Esophagus (tissue), 2 donors: ENCODE data around the gene DCXR. TPM values are rescaled to one million over a fixed set of nuclear protein-coding genes. Genes with fewer than 3 reads are reported as not detected.

ENCODE experiments used
- H3K27ac ChIP-seq, 2 donors: one replicate each; pipeline ENCODE4 v1.5.1; 2013; ENCODE audit warnings: low read depth in 2 of 2, mild to moderate bottlenecking in 2 of 2, inconsistent platforms in 1 of 2, low read length in 1 of 2, moderate library complexity in 1 of 2
- H3K27me3 ChIP-seq, 2 donors: one replicate each; pipeline ENCODE4 v1.6.1; 2013; ENCODE audit warnings: low read length in 2 of 2, control low read depth in 1 of 2, mild to moderate bottlenecking in 1 of 2; ENCODE audit not compliant: insufficient read depth in 2 of 2, control insufficient read depth in 1 of 2
- H3K36me3 ChIP-seq, 2 donors: one replicate each; pipeline ENCODE4 v1.6.1; 2013; ENCODE audit warnings: low read length in 1 of 2; ENCODE audit not compliant: control insufficient read depth in 2 of 2, insufficient read depth in 2 of 2
- H3K4me1 ChIP-seq, 2 donors: one replicate each; pipeline ENCODE4 v1.6.1; 2013; ENCODE audit warnings: low read length in 1 of 2; ENCODE audit not compliant: control insufficient read depth in 2 of 2, insufficient read depth in 2 of 2
- H3K4me3 ChIP-seq, 2 donors: one replicate each; pipeline ENCODE4 v1.5.1; 2013; ENCODE audit warnings: low read length in 2 of 2, mild to moderate bottlenecking in 2 of 2, low read depth in 1 of 2, moderate library complexity in 1 of 2
- H3K9me3 ChIP-seq, 2 donors: one replicate each; pipeline ENCODE4 v1.6.1; 2013; ENCODE audit warnings: mild to moderate bottlenecking in 2 of 2, low read depth in 1 of 2, low read length in 1 of 2, moderate library complexity in 1 of 2; ENCODE audit not compliant: control insufficient read depth in 2 of 2, insufficient read depth in 1 of 2
- WGBS, 2 donors: extraction: QIAGEN DNeasy Blood & Tissue Kit; methylation state at CpG; one replicate each; pipeline ENCODE4 v1.1.7; 2013; 5-methylcytosine and 5-hydroxymethylcytosine counted together
- polyA plus RNA-seq, 2 donors: library from polyadenylated mRNA; stranded (reverse); fragments of 200-250 nt; gene quantifications; one replicate each; pipeline ENCODE4 v1.2.3, GENCODE V29; 2013
- donor health status: healthy with polysubstance abuse.
- donor health status: Bipolar disorder and iron deficiency.

DCXR gene
- polyA plus RNA-seq, 2 donors, result 136 to 145 TPM

DNA sequence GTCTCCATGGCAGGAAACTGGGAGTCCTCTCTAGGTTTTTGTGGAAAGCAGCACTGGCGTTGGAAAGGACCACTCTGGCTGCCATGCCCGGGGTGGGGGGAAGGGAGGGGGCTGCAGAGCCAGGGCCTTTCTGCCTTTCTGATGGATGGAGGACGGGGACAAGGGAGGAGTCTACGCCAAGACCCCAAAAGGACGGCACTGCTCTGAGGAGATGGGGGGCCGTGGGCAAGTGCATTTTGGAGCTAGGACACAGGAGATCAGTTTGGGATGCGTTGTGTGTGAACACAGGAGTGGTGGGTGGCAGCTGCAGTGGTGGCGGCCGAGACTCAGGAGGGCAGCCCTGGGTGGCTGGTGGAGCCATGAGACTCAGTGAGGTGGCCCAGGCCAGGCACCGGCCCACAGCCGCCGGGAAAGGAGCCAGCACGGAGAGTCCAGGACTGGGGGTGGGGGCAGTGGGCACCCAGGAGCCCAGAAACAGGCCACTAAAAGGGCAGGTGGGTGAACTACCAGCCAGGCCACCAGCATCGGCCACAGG lies 16.9 kb downstream of the DCXR start:
- no peak overlapping the region for H3K4me3 ChIP-seq

GRCh38 chr17:82019690-82020571 lies 17.6 kb downstream of the DCXR start:
- Histone ChIP-seq H3K4me1 (peaks cover 2 to 24% of the 10 kb centered on the region in 2 donors), H3K27ac (no peak overlapping the region), H3K4me3 (no peak overlapping the region), H3K36me3 (no peaks in the 10 kb centered on the region), H3K9me3 (no peaks in the 10 kb centered on the region), H3K27me3 (no peaks in the 10 kb centered on the region)
- 60 to 65% methylated on average over 32 to 34 of the region's 34 CpGs for WGBS, 2 donors

More for the DNA sequence above, 16.9 kb downstream of the DCXR start:
- H3K4me1 ChIP-seq, result peaks cover 2 to 23% of the 10 kb centered on the region in 2 donors
- 74 to 77% methylated on average over 14 of the region's 14 CpGs for WGBS, 2 donors
- H3K27me3 ChIP-seq, result no peaks in the 10 kb centered on the region
- H3K9me3 ChIP-seq, result no peaks in the 10 kb centered on the region
- H3K27ac ChIP-seq, result no peak overlapping the region
- H3K36me3 ChIP-seq, result peaks cover 0 to under 1% of the 10 kb centered on the region in 2 donors

- no peaks in the 10 kb centered on the region for H3K27me3 ChIP-seq
- 88 to 91% methylated on average over 33 of the region's 33 CpGs for WGBS, 2 donors
- H3K36me3 ChIP-seq, result no peaks in the 10 kb centered on the region
- no peak overlapping the region for H3K27ac ChIP-seq
- H3K4me1 ChIP-seq, result peaks cover 6 to 29% of the 10 kb centered on the region in 2 donors
- H3K4me3 ChIP-seq, result no peak overlapping the region
- no peaks in the 10 kb centered on the region for H3K9me3 ChIP-seq
These were observed 18.4 kb downstream of the DCXR start for GRCh38 chr17:82018989-82019689.

DNA sequence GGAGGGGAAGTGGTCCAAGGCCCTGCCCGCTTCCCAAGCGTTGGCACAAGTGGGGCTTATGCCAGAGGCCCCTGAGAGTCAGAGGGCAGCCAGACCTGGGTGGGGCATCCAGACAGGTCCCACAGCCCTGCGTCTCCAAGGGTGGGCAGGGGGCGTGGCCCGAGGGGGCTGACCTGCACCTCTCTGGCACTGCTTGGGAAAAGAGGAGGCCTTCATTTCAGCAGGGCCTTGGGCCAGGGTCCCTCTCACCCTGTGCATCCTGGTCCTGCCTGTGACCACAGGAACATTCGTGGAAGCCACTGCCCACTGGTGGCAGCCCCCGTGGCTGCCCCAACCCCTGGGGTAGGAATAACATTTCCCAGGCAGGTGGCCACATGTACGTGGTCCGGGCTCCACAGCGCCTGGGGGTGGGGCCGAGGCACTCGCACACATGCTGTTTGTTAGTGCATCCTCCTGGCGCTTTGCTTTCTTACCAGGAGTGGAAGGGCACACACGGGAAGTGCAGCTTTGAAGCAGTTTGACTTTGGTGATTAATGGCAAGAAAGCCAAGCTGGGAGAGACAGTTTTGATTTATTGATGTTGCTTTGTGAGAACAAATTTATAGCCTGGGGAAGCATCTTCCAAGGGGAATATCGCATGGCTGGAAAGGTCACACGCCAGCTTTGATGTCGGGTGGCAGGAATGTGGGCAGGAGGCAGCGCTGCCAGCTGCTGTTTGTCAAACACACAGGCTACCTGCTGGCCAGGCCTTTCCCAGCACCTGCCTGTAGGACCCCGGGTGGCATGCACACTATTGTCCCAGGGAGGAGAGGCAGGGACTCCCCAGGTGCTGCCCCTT lies 19.1 kb downstream of the DCXR start:
- Histone ChIP-seq H3K4me3 (no peak overlapping the region), H3K4me1 (peaks cover 6 to 29% of the 10 kb centered on the region in 2 donors), H3K36me3 (no peaks in the 10 kb centered on the region), H3K27me3 (no peaks in the 10 kb centered on the region), H3K27ac (no peak overlapping the region), H3K9me3 (no peaks in the 10 kb centered on the region)
- 61 to 63% methylated on average over 19 of the region's 19 CpGs for WGBS, 2 donors

- Histone ChIP-seq H3K4me3 (no peak overlapping the region), H3K27me3 (no peaks in the 10 kb centered on the region), H3K36me3 (no peaks in the 10 kb centered on the region), H3K27ac (no peak overlapping the region), H3K4me1 (peaks cover 6 to 32% of the 10 kb centered on the region in 2 donors), H3K9me3 (no peaks in the 10 kb centered on the region)
- 75 to 80% methylated on average over 13 of the region's 13 CpGs for WGBS, 2 donors
These were observed 19.8 kb downstream of the DCXR start for GRCh38 chr17:82017612-82018151.

- no peaks in the 10 kb centered on the region for H3K27me3 ChIP-seq
- H3K4me1 ChIP-seq, result peaks cover 5 to 31% of the 10 kb centered on the region in 2 donors
- WGBS, 2 donors, result 86 to 87% methylated on average over 22 to 24 of the region's 24 CpGs
These were observed 20.5 kb downstream of the DCXR start for GRCh38 chr17:82016875-82017459.

GRCh38 chr17:82016061-82016874 lies 21.2 kb downstream of the DCXR start:
- H3K27me3 ChIP-seq, result no peaks in the 10 kb centered on the region
- H3K4me1 ChIP-seq, result peaks cover 4 to 24% of the 10 kb centered on the region in 2 donors
- H3K4me3 ChIP-seq, result no peak overlapping the region
- 88 to 89% methylated on average over 24 to 28 of the region's 28 CpGs for WGBS, 2 donors
- H3K27ac ChIP-seq, result no peak overlapping the region
- peaks cover 0 to 5% of the 10 kb centered on the region in 2 donors for H3K36me3 ChIP-seq
- H3K9me3 ChIP-seq, result no peaks in the 10 kb centered on the region

More at GRCh38 chr17:82016875-82017459, 20.5 kb downstream of the DCXR start:
- Histone ChIP-seq H3K9me3 (no peaks in the 10 kb centered on the region), H3K27ac (no peak overlapping the region), H3K36me3 (peaks cover 0 to 2% of the 10 kb centered on the region in 2 donors), H3K4me3 (no peak overlapping the region)

- Histone ChIP-seq H3K4me1 (peaks cover 4 to 18% of the 10 kb centered on the region in 2 donors), H3K27me3 (no peaks in the 10 kb centered on the region), H3K27ac (no peak overlapping the region), H3K9me3 (no peaks in the 10 kb centered on the region), H3K4me3 (no peak overlapping the region), H3K36me3 (peaks cover 0 to 5% of the 10 kb centered on the region in 2 donors)
- 78 to 84% methylated on average over 24 of the region's 24 CpGs for WGBS, 2 donors
These were observed 22.1 kb downstream of the DCXR start for GRCh38 chr17:82015311-82015971.
